ENCODE data around the gene JADE1.

The JADE1 gene

GRCh38 chr4:128810331-128810870 lies 901 bp downstream of the JADE1 start:
- in situ Hi-C loops (cut with MboI; ENCODE audit: low sequenced_read_pairs) = no loop called here

GRCh38 chr4:128810871-128811570 lies 1.5 kb downstream of the JADE1 start:
- in situ Hi-C loops (cut with MboI; ENCODE audit: low sequenced_read_pairs) = no loop called here

- in situ Hi-C loops (cut with MboI; ENCODE audit: low sequenced_read_pairs) = no loop called here
Observed at GRCh38 chr4:128811571-128812441, 2.3 kb downstream of the JADE1 start.

GRCh38 chr4:128812442-128813235 lies 3.1 kb downstream of the JADE1 start:
- in situ Hi-C loops (cut with MboI; ENCODE audit: low sequenced_read_pairs) = no loop called here

DNA sequence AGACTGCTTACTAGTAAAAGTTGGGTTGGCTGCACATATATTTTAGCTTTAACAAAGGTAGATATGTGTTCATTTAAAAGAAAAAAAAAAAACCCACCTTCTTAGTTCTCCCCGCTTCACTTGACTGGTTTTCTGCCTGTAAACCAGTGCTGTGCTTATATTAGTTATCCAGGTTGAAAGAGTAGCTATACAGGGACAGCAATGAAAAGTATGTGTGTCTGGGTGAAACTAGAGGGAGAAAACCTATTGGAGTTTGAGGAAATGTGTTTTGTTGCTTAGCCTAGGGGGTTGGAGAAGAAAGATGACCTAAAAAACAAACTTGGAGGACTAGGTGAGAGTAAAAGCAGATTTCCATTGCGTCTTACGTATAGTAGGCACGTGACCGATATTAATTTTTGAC lies 4.5 kb downstream of the JADE1 start:
- in situ Hi-C loops (cut with MboI; ENCODE audit: low sequenced_read_pairs) = no loop called here

- in situ Hi-C loops (cut with MboI; ENCODE audit: low sequenced_read_pairs) = no loop called here
Observed at GRCh38 chr4:128818442-128818841, 8.9 kb downstream of the JADE1 start.

DNA sequence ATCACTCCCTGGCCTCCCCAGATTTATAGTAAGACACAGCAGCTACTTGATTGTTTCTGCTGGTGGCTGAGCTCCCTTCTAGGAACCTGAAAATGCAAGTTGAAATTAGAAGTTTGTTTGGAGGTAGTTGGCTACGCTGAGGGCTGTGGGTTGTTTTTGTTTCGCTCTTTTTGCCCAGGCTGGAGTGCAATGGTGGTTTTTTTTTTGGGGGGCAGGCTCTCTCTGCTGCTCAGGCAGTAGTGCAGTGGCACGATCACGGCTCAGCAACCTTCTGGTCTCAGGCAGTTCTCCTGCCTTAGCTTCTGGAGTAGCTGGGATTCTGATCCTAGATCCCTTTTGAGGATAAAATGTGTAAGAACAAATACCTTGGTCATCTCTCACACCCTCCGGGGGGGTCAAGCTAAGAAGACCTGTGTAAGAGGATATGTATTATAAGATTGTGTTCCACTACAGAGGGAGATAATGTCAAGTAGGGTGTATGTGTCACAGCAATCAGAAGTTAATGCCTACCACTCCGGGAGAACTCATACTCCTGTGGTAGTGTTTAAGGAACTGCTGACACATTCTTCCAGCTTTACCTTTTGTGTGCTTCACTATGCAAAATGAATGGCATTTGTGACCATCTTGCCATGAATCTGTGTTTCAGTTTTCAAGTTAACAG lies 9.7 kb downstream of the JADE1 start:
- in situ Hi-C loops (cut with MboI; ENCODE audit: low sequenced_read_pairs) = no loop called here

DNA sequence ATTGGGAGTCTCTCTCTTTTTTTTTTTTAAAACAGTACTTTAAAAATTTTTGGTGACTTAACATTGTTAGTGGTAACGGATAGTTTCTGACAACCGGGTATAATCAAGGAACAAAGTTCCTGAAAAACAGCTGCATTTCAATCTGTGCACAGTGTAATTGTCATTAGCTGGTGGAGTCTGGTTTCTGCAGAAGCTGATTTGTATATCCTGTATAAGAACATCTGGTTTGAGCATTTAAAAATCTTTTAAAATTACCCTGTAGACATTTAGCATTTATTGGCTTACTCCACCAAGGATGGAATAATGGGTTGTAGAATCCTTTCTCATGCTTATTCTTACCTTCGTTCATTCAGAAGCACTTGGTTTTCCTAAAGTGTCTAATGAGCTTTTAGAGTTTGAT lies 11.2 kb downstream of the JADE1 start:
- in situ Hi-C loops (cut with MboI; ENCODE audit: low sequenced_read_pairs) = no loop called here

GRCh38 chr4:128821151-128821550 lies 11.7 kb downstream of the JADE1 start:
- in situ Hi-C loops (cut with MboI; ENCODE audit: low sequenced_read_pairs) = no loop called here

DNA sequence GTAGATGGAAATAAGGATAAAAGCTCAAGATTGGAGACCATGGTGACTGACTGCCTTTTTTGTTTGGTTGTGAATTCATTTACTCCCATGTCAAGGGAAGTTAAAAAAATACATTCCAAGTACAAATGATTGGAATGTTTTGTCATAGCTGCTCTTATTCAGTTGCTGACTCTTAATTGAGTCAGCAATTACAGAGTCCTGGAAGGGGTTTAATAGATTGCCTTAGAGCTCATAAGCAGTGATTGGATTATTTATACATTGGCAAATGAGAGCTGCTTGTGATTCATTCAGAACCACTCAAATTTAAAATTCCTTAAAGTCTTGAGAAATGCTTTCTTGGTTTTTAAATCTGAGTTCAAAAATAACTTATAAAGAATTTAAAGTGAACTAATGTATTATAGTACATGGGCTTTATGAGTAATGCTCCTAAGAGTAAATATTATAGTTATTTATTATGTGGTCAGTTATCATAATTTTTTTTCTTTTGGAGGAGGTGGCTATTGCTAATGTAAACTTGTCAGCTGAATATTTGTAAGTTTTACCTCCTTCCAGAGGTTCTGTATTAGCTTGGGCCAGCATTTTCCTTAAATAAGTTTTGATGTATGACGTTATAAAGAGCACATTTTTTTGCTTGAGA lies 13.6 kb downstream of the JADE1 start:
- in situ Hi-C loops (cut with MboI; ENCODE audit: low sequenced_read_pairs) = no loop called here

- in situ Hi-C loops (cut with MboI; ENCODE audit: low sequenced_read_pairs) = no loop called here
Observed at GRCh38 chr4:128825226-128825625, 15.7 kb downstream of the JADE1 start.

GRCh38 chr4:128827296-128827695 lies 17.8 kb downstream of the JADE1 start:
- in situ Hi-C loops (cut with MboI; ENCODE audit: low sequenced_read_pairs) = no loop called here

DNA sequence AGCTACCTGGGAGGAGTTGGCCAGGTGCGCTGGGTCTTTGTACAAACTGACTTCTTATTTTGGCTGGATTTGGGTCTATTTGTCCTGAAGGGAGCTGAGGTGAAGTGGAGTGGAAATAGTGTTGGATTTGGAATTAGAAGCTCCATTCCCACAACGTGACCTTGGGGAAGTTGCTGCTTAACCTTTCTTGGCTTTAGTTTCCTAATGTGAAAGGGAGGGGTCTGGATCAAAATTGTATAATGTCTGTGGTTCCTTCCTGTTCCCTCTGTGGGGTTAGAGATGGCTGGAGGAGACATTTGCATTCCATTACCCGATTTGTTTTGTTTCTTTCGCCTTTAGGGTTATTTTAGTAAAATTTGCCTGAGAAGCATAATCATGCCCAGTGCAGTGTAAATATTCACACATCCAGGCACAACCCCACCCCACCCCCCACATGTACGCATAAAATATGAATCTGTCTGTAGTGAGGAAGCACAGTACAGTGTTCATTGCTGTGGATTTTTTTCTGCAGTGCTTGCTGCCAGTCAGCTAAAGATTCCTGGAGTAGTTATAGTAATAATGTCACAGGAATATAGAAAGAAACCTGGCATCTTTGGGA lies 21.5 kb downstream of the JADE1 start:
- in situ Hi-C loops (cut with MboI; ENCODE audit: low sequenced_read_pairs) = no loop called here

DNA sequence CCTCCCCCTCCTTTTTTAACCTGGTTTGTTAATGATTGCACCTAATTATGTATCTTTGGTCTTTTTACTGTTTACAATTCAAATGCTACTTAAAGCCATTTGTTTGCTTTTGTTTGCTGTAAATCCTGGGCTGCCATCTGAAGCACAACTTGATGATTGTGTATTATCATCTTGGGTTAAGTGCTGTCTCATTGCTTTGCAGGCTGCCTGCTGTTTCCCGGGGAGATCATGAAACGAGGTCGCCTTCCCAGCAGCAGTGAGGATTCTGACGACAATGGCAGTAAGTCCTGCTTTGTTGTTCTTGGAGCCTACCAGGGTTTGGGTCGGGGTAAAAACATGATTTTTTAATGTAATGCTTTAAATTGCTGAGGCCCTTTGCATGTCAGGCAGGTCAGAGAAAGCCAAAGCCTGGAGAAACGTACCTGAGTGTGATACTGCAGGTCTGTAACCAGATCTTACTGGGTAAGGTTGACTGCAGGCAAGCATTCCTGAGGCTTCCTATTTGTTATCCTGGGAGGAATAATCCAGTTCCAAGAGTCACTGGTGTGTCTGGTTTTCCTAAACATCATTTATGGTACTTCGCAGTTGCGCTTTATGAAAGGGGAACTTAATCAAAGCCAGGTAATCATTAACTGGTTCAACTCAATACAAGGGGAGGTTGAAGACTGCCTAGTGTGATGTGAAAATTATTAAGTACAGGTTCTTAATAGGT lies 22.2 kb downstream of the JADE1 start:
- in situ Hi-C loops (cut with MboI; ENCODE audit: low sequenced_read_pairs) = no loop called here

- in situ Hi-C loops (cut with MboI; ENCODE audit: low sequenced_read_pairs) = no loop called here
Observed at GRCh38 chr4:128832243-128832625, 22.7 kb downstream of the JADE1 start.

- in situ Hi-C loops (cut with MboI; ENCODE audit: low sequenced_read_pairs) = no loop called here
Observed at GRCh38 chr4:128835498-128836222, 26.2 kb downstream of the JADE1 start.

DNA sequence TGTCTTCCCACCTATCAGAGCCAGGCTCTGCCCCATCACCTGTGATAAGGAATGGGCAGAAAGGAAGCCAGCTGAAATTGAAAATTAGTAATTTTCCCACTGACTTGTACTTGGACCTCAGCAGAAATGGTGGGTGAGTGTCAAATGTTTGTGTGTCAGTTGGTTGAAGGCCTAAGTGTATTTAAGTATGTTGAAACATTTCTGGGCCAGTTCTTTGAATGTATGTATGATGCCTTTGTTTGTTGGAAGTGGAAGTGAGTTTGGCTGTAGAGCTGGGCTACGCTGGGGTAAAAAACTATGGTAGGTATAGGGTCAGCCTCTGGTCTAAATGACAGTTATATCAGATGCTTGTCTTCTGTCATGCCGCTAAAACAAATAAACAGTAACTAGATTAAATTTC lies 27.7 kb downstream of the JADE1 start:
- in situ Hi-C loops (cut with MboI; ENCODE audit: low sequenced_read_pairs) = no loop called here

DNA sequence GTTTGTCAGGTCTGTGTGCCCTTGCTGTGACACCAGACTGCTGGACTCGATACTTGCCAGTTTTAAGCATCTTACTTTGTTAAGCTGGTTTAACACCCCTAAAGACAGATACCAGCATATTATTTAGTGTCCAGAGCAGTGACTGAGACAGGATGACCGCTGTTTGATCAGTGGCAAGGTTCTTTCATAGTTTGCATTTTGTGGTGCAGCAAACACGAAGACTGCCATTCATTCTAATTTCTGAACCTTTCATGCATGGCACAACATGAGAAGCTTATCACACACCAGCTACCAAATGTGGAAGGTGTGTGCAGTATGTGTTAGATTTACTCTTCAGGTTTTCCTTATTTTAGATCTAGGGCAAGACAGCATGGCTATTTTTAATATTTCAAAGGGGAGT lies 28.2 kb downstream of the JADE1 start:
- in situ Hi-C loops (cut with MboI; ENCODE audit: low sequenced_read_pairs) = no loop called here
